HG03159 (cell line): ENCODE data around the gene TMEM170B.

ENCODE experiments used
- ATAC-seq: cut with Tn5 transposase; IDR thresholded peaks from one replicate; pipeline ENCODE4 v1.9.1; 2021; ENCODE audit warnings: mild to moderate bottlenecking, moderate library complexity; ENCODE audit not compliant: unreplicated experiment

TMEM170B gene

GRCh38 chr6:11580686-11581405 is 43.3 kb downstream of the TMEM170B start:
- no peak for ATAC-seq

DNA sequence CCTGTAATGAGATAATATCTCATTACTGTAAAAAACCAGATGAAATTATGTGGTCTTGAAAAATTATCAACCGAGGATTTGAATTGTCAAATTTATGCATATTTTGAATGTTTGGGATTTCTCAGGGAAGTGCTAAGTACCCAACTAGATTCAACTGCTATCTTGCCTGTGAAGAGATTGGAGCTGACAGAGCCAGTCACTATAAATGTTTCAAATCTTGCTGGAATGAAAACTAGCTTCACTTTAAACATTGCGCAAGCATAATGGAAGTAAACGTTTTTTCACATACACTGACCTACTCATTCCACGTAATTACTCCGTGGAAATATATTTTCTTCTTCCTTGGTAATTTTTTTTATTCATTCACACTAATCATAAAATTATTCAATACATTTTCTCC is 46.7 kb downstream of the TMEM170B start:
- no peak for ATAC-seq

DNA sequence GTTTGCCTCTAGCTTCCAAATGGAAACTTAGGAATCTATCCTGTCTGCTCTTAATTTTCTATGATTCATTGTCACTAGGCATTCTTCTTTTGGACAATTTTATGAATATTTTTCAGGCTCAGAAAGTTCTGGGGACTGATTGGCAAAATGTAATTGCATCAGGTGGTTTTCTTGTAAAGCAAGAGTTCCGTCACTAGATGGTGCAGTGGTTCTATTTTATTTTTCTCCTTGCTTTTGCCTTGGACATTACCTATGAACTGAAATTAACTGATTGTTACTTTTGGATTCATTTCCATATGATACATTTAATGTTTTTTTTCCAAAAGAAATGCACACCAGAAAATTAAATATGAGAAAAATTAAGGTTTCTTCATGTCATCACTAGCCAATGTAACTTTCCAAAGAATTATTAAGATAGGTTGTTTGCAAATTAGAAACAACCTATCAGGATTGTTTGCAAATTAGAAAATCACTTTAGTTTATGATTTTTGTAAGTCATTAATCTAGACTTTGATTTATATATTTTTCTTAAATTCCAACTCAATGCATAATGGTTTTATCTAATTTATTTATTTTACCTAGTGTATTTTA is 48.0 kb downstream of the TMEM170B start:
- ATAC-seq: no peak

DNA sequence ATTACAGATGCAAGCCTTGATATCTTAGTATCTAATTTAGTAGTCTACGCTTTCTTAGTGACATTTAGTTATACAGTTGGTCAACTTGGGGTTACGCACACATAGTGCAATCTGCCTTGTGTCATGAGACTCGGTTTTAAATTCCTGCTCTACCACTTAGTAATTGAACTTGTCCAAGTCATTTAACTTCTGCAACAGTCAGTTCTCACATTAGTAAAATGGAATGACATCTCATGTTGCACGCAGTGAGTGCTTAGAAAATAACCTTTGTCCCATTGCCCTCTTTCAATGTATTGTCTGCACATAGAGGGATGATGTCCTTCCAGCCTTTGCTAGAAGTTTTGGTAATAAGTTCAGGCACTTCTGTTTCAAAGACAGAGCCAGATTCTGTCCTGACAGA is 48.6 kb downstream of the TMEM170B start:
- no peak for ATAC-seq

GRCh38 chr6:11586536-11586935 is 49.0 kb downstream of the TMEM170B start:
- no peak for ATAC-seq

GRCh38 chr6:11589261-11589660 is 51.7 kb downstream of the TMEM170B start:
- ATAC-seq: no peak

- no peak for ATAC-seq
Measured at GRCh38 chr6:11592294-11592906, 54.9 kb downstream of the TMEM170B start.

GRCh38 chr6:11593096-11593495 is 55.5 kb downstream of the TMEM170B start:
- ATAC-seq: no peak

DNA sequence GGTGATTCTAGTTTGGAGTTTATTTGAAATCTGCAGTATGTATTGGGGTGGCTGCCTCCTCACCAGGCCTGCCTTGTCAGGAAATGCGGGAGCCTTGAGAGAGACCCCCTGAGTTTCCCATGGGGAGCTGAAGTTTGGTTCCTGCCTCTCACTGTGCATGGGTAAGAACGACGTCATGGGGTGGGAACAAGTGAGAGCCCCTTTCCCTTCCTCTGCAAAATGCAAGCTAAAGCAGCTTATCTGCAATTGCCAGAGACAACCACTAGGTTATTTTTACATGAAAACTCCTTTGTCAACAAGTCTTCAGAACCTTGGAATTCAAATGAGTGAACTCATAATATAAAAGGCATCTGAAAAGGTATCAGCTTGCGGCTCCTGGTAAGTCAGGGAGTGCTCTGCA is 58.4 kb downstream of the TMEM170B start:
- ATAC-seq: no peak

DNA sequence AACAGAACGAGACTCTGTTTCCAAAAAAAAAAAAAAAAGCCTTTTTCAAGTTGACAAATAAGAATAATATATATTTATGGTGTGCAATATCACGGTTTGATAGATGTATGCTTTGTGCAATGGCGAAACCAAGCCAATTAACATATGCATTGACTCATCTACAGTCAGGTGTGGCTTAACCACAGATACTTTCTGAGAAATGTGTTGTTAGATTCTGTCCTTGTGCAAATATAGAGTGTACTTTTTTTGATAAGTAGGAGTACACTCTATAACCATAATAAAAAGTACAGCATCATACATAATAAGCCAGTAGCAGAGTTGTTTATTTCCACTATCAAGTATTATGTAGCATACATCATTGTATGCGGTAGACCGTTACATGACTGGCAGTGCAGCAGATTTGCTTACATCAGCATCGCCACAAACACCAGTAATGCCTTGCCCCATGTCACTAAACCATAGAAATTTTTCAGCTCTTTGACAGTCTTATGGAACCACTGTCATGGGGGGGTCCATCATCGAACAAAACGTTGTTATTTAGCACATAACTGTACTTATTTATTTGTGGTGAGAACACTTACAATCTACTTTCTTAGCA is 59.2 kb downstream of the TMEM170B start:
- no peak for ATAC-seq

DNA sequence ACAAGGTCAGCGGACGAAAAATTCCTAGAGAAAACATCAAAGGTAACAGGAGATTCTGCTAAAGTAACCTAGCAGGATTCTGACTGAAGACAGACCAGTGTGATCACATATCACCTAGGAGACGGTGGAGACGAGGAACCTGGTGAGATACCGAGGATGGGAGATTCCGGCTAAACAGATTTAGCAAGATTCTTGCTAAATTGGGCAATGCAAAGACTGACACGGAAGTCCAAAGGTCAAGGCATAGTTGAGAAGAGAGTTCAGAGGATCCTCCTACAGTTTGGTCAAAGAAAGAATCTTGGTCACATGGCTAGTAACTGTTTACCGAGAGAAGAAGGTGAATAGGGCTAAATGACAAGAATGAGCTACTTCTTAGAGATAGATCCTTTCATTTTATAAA is 61.1 kb downstream of the TMEM170B start:
- ATAC-seq: no peak

DNA sequence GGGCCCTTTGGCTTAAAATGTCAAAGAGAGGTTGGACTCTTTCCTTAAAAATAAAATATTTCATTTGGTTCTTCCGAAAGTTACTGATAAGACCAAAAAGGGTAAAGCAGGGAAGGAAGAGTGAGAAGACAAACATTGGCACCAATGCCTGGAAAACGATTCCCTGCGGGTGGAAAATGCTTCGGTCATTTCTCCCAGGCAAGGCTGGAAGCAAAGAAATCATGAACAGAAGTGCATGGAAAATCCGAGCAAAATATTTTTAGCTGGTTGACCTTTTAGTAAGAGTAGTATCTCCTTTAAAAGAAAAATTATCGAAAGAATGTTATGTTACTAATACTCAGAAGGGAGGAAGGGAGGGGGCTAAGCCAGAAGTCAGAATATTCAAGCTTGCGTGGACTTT is 62.7 kb downstream of the TMEM170B start:
- ATAC-seq: no peak

GRCh38 chr6:11601776-11602605 is 64.4 kb downstream of the TMEM170B start:
- ATAC-seq: no peak

- ATAC-seq: no peak
Measured at GRCh38 chr6:11604215-11604614, 66.7 kb downstream of the TMEM170B start.

DNA sequence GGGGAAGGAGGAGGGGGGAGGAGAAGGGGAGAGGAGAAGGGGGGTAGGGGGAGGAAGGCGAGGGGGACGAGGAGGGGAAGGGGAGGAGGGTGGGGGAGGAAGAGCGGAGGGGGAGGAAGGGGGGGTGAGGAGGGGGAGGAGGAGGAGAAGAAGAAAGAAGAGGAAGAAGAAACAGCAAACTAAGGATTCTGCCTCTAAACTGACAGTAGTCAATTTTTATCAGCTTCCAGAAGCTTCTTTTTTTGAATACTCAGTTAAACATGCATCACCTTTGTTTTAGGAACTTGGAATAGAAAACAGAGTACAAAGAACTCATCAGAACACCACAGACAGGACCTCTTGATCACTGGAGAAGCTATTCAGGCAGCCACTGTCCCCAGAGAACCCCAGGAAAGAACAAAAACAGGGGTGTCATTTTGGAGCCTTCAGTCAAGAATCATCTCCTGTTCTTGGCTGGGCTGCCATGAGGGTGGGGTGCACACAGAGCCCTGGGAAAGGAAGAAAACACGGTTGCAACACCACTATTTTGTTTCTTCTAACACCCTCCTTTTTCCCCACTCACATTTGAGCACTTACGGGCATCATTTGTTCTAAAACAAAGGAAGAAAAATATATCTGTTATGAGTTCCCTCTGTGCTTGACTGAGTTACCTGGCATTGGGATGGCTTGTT is 67.4 kb downstream of the TMEM170B start:
- no peak for ATAC-seq

DNA sequence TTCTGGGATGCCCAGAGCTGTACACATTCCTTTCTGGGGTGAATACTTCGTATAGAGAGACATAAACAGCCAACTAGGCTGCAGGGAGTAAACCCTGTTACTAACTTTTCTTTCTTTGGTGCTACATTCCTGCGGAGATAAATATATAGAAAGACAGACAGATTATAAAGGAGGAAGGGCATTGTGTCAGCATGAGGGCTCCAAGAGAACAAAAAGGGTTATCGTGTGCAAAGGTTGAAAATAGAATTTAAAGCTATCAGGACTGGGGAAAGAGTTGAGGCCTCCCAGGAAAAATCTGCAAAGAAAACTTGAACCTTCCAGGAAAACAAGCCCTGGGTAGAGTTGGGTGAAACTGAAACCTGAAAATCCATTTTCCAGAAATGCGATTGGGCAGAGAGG is 68.0 kb downstream of the TMEM170B start:
- no peak for ATAC-seq

DNA sequence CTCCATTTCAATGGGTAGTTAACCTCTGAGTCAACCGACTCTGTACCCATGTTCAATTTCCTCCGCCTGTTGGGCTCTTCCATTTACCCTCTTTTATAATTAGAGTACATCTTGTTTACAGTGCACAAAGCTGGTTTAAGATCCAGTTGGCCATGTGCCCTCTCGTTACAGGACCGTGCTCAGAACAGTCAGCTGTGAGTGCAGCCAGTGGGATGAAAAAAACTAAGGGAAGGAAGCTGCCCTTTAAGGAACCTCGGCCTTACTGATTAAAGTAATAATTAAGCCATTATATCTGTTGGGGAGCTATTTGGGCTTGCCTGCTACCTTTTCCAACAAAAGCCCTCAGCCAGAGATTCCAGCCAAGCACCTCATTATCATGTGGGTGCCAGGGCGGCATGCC is 68.8 kb downstream of the TMEM170B start:
- no peak for ATAC-seq

GRCh38 chr6:11607383-11607782 is 69.8 kb downstream of the TMEM170B start:
- ATAC-seq: no peak

- ATAC-seq: no peak
Measured at GRCh38 chr6:11608600-11609323, 71.2 kb downstream of the TMEM170B start.
